ENCODE results near the gene CACNG5. TPM values are rescaled to one million over a fixed set of nuclear protein-coding genes. Genes with fewer than 3 reads are reported as not detected.

CACNG5 gene
- total RNA-seq, 4 donors from 2014 or later = not detected

- no peak for ATAC-seq
- no peak overlapping the region for H3K4me3 ChIP-seq
- no peaks in the 10 kb centered on the region for H3K36me3 ChIP-seq
- TF ChIP-seq EP300 (IDR thresholded peaks at IDR 0.05) (no peak), POLR2A (IDR thresholded peaks at IDR 0.05) (no peak), POLR2AphosphoS5 (IDR thresholded peaks at IDR 0.05) (no peak), CTCF (IDR thresholded peaks at IDR 0.05) (no peak)
- WGBS, 2 donors (ENCODE audit: low coverage in 1 of 2) = 83% methylated on average over 3 to 12 of the region's 18 CpGs
- no peaks in the 10 kb centered on the region for H3K9me3 ChIP-seq
- peaks cover 22% of the 10 kb centered on the region for H3K27me3 ChIP-seq
- H3K27ac ChIP-seq = no peak overlapping the region
- peaks cover 0 to 5% (median 0%) of the 10 kb centered on the region in 3 donors for H3K4me1 ChIP-seq
Observed at GRCh38 chr17:66910651-66911285, 75.9 kb downstream of the CACNG5 start.

- Histone ChIP-seq H3K27me3 (peaks cover 23% of the 10 kb centered on the region), H3K9me3 (peaks cover 0 to 9% (median 0%) of the 10 kb centered on the region in 3 donors), H3K4me3 (no peak overlapping the region), H3K36me3 (no peaks in the 10 kb centered on the region), H3K27ac (no peak overlapping the region), H3K4me1 (no peaks in the 10 kb centered on the region)
- ATAC-seq = no peak
- TF ChIP-seq EP300 (IDR thresholded peaks at IDR 0.05) = no peak
- TF ChIP-seq CTCF (IDR thresholded peaks at IDR 0.05) = peak in 1 of 4 experiments; percentile 44
- 60 to 85% methylated on average over 3 to 6 of the region's 7 CpGs for WGBS, 2 donors (ENCODE audit: low coverage in 1 of 2)
Observed at GRCh38 chr17:66915204-66915611, 80.3 kb downstream of the CACNG5 start.

DNA sequence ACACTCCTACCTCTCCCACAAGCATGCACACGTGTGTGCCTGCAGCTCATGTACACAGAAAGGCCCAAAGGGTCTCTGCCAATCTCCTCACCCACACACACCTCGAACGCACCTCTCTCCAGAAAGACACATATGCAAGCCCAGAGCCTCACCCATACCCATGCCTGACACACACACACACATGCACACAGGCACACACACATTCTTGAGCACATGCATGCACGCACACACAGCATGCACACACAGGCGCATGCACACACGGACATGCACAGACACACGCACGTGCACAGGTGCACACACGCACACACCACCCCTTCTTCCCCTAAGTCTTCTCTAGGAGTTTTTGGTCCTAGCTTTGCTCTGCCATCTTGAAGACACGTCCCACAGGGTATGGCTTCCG, 80.9 kb downstream of the CACNG5 start:
- H3K4me1 ChIP-seq = no peaks in the 10 kb centered on the region
- no peak overlapping the region for H3K4me3 ChIP-seq
- no peak overlapping the region for H3K27ac ChIP-seq
- TF ChIP-seq POLR2A (IDR thresholded peaks at IDR 0.05) = no peak
- TF ChIP-seq EP300 (IDR thresholded peaks at IDR 0.05) = no peak
- no peak for TF ChIP-seq POLR2AphosphoS5 (IDR thresholded peaks at IDR 0.05)
- TF ChIP-seq CTCF (IDR thresholded peaks at IDR 0.05) = no peak
- peaks cover 23% of the 10 kb centered on the region for H3K27me3 ChIP-seq
- H3K36me3 ChIP-seq = no peaks in the 10 kb centered on the region
- H3K9me3 ChIP-seq = peaks cover 0 to 14% (median 0%) of the 10 kb centered on the region in 3 donors
- ATAC-seq = no peak
- 93 to 95% methylated on average over 7 to 11 of the region's 11 CpGs for WGBS, 2 donors (ENCODE audit: low coverage in 1 of 2)

- ATAC-seq = no peak
- Histone ChIP-seq H3K36me3 (no peaks in the 10 kb centered on the region), H3K4me3 (no peak overlapping the region), H3K9me3 (peaks cover 0 to 23% (median 0%) of the 10 kb centered on the region in 3 donors), H3K4me1 (no peaks in the 10 kb centered on the region), H3K27me3 (peaks cover 18% of the 10 kb centered on the region), H3K27ac (no peak overlapping the region)
- WGBS, 2 donors (ENCODE audit: low coverage in 1 of 2) = 82 to 91% methylated on average over 1 of the region's 1 CpG
- no peak for TF ChIP-seq EP300 (IDR thresholded peaks at IDR 0.05)
- TF ChIP-seq POLR2A (IDR thresholded peaks at IDR 0.05) = no peak
- TF ChIP-seq CTCF (IDR thresholded peaks at IDR 0.05) = no peak
- no peak for TF ChIP-seq POLR2AphosphoS5 (IDR thresholded peaks at IDR 0.05)
Observed at GRCh38 chr17:66916946-66917345, 82.0 kb downstream of the CACNG5 start.

DNA sequence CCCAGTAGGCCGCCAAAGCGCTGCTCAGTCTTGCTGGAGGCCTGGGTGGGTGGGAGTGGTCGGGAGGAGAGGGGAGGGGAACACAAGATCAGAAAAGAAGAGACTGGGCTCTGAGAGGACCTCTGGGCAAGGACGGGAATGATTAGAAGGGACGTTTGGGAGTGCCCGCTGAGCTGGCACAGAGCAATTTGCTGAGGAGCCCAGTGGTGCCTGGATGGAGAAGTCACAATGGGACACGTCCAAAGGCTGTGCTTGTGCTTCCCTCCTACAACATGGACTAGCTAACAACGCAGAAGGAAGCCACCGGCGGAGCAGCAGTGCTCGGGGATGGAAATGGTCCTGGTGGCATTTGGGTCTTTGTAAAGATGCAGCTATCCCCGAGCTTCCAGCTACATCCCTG, 84.0 kb downstream of the CACNG5 start:
- Histone ChIP-seq H3K9me3 (peaks cover 0 to 23% (median 0%) of the 10 kb centered on the region in 3 donors), H3K36me3 (no peaks in the 10 kb centered on the region), H3K4me1 (no peaks in the 10 kb centered on the region), H3K4me3 (no peak overlapping the region), H3K27me3 (peaks cover 10% of the 10 kb centered on the region), H3K27ac (no peak overlapping the region)
- no peak for TF ChIP-seq EP300 (IDR thresholded peaks at IDR 0.05)
- TF ChIP-seq POLR2AphosphoS5 (IDR thresholded peaks at IDR 0.05) = no peak
- no peak for TF ChIP-seq POLR2A (IDR thresholded peaks at IDR 0.05)
- TF ChIP-seq CTCF (IDR thresholded peaks at IDR 0.05) = no peak
- 78 to 92% methylated on average over 5 to 11 of the region's 12 CpGs for WGBS, 2 donors (ENCODE audit: low coverage in 1 of 2)
- ATAC-seq = no peak

All from gastroesophageal sphincter (tissue), 4 donors.